GM18909 (cell line): ENCODE measurements around the gene DEFB125.

Source experiments
- ATAC-seq: cut with Tn5 transposase; IDR thresholded peaks from one replicate; pipeline ENCODE4 v1.9.1; 2021; ENCODE audit warnings: mild to moderate bottlenecking; ENCODE audit not compliant: unreplicated experiment, poor library complexity

The DEFB125 gene

GRCh38 chr20:142290-142689 lies 54.8 kb downstream of the DEFB125 start, which contains the start of gene DEFB126:
DEFB126 (plus strand) TSS chr20:142590; CDS start chr20:142629, 39 bp downstream.
- ATAC-seq: no peak

GRCh38 chr20:145877-146276 lies 58.4 kb downstream of the DEFB125 start:
- ATAC-seq: no peak
